AML-193 (cell line): ENCODE results near the gene PTPN22.

Experiments used
- DNase-seq, 2 experiments: peaks; one replicate each; lab custom pipeline; 2025; lab: John Stamatoyannopoulos, UW

Gene PTPN22

GRCh38 chr1:113871597-113872113 is at the start of gene PTPN22:
TSS of gene PTPN22 (minus strand) at chr1:113871712.
- peak; percentile 92 to 96 for DNase-seq

DNA sequence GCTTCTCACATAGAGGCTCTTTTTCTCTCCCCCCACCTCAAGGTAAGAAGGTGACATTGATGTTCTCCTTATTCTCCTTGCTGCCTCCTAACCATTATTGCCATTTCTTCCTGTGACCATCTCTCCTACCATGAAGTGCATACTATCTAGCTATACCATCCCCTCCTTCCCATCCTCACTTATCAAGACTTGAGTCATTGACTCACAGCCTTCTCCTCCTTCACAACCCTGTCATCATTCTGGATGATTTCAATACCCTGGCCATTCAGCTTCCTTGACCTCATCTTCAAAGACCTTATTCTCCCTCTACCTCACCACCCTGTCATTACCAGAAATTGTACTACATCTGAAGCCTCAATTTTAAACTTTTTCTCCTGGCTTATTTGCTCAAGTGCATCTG is 46.7 kb upstream of the PTPN22 start:
- no peak for DNase-seq

- DNase-seq: peak; percentile 21 to 22
These were observed 46.0 kb upstream of the PTPN22 start for GRCh38 chr1:113917400-113918082.

DNA sequence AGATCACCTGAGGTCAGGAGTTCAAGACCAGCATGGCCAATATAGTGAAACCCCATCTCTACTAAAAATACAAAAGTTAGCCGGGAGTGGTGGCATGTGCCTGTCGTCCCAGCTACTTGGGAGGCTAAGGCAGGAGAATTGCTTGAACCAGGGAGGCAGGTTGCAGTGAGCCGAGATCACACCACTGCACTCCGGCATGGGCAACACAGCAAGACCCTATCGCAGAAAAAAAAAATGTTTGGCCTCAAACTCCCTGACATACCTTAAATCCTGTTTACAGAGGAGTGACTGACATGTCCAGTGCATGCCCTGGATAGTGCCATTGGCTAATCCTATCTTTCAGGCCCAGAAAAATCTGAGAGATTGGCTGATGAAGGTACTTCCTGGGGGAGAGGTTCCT is 45.5 kb upstream of the PTPN22 start:
- no peak for DNase-seq

DNA sequence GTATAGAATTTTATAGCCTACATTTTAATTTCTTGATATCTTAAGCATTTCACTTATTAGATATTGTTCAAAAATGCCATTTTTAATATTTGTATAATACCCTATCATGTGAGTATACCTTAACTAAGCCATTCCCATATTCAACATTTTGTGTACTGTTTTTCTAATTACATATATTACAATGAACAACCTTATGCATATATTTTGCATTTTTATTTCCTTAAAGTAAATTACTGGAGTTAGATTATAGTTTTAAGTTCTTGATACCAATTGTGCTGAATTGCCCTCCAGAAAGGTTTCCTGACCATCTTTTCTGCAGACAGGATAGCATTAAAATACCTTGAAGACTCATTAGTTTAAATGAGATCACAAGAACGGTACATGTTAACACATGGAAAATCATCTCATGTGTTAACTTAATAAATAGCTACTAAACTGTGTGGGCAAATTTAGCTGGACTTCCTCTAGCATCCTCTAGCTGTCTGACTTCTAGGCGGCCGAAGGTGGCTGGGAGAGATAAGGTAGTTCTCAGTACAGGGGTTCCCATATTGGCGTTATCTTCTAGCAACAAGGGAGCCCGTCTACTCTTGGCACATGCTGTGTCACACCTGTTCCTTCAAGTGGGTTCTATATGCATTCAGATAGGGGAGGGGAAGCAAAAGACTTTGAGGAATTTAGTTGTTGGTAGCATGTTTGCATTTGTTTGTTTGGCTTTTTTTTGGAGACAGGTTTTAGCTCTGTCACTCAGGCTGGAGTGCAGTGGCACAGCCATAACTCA is 42.6 kb upstream of the PTPN22 start:
- DNase-seq: no peak

DNA sequence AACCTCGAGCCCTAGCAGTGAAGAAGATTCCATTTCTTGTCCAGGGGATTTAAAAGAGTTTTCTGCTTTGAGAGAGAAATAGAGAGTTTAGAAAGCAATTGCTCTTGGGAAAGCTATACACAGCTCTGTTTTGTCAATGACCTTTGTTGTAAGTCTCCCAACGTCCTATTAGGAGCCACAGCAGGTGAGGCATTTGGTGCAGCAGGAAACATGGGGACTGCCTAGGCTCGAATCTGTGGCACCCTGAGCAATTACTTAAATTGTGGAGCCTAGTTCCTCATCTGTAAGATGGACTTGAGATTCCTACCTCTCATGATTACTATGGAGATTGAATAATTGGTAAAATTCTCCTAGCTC is 41.8 kb upstream of the PTPN22 start:
- DNase-seq: no peak

GRCh38 chr1:113912594-113913311 is 41.2 kb upstream of the PTPN22 start:
- DNase-seq: no peak

DNA sequence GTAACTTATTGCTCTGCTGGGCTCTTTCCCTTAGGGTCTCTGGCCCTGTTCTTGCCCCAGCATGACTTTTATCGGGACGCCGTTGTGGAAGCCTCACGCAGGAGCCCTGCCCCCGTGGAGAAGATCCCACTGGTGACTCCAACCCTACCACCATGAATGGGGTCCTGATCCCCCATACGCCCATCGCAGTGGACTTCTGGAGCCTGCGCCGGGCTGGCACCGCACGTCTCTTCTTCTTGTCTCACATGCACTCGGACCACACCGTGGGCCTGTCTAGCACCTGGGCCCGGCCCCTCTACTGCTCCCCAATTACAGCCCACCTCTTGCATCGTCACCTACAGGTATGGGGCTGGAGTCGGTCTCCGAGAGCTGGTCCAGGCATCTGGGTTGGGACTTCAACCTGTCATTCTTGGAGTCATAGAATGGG is 33.9 kb upstream of the PTPN22 start:
- DNase-seq: peak in 1 of 2 experiments; percentile 41

DNA sequence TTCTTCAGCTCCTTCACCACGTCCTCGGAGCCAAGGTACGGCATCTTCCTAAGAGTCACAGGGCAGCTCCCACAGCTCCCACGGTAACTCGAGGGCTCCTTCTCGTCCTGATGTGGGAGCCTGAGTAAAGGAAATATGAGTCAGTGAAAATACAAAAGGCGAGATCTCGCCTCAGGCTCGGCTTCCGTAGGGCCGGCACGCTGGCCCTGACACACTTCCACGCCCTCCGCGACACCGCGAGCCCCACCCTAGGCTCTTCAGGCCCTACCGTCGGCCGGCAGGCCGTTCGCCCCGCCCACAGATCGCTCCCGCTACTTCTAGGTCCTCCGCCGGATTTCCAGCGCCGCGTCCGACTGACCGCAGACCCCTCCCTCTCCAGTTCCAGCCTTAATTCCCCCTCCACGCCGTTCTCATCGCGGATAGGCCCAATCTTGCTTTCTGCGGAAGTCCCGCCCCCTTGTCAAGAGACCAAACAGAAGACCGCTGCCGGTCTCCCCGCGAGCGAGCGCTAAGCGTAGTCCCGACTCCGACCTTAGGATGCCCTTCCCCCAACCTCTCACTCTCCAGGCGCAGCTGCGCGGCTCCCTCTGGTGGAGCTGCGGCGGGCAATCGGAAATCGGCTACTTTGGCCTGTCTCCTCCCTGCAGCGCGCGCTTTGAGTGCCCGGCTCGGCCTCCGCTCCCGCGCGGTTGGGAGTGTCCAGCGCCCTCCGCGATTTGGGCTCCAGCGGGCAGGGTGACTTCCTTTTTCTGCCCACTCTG is 33.3 kb upstream of the PTPN22 start, which contains the start of the genes AP4B1 and DCLRE1B:
Gene AP4B1 (minus strand): TSS at position 126 of the 761 bp plus-strand sequence. CDS start 82 bp downstream, at position 44.
Gene DCLRE1B (plus strand): TSS at position 653 of the 761 bp plus-strand sequence. CDS start 261 bp downstream, outside the sequence.
- peak; percentile 99 to 100 for DNase-seq

GRCh38 chr1:113904293-113904673 is 32.8 kb upstream of the PTPN22 start:
- DNase-seq: peak; percentile 45 to 47

DNA sequence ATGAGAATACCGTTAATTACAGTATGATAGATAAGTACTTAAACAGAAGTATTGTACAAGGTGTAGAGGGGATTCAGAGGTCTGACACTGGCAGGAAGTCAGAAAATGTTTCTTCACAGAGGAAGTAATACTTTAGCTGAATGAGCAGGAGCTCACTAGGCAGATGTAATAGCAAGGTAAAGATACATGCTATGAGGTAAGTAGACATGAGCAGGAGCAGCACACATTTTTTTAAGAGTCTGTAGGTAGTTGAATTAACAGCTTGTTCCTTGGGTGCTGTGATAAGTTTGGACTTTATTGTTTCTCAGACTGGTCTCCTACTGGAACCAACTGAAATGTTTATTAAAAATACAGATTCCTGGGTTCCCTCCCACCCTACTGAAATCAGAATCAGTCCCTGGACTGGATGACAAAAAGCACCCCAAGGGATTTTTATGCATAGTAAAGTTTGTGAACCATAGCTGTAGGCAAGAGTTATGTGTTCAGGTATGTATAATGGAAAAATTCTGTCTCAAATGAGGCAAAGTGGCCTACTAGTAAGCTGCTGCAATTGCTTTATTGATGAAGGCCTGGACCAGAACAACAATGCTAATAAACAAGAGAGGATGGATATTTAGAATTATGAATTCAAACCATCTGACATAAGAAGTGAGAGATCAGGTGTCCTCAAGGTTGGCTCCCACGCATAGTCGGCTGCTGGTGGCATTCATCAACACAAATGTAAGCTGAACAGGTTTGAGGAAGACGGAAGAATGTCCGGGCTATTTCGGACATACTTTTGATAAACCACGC is 32.2 kb upstream of the PTPN22 start:
- peak; percentile 34 to 48 for DNase-seq

DNA sequence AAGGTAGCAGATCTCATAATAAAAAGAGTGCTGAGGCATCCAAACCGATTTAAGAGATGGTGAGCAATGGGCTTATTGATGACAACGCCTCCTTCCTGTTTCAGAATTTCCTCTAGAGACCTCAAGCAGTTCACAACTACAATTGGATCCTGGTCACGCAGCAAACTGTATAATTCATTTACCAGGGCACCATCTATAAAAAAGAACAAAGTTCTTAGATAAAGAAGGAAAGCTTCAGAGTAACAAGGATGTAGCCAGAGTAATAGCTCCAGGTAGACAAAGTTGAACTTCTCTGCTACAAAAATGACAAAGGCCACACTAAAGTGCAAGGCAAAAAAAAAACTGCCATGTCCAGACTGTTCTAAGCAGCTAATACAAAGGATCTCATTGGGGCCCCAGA is 29.7 kb upstream of the PTPN22 start:
- DNase-seq: no peak

- no peak for DNase-seq
These were observed 27.6 kb upstream of the PTPN22 start for GRCh38 chr1:113899111-113899510.

DNA sequence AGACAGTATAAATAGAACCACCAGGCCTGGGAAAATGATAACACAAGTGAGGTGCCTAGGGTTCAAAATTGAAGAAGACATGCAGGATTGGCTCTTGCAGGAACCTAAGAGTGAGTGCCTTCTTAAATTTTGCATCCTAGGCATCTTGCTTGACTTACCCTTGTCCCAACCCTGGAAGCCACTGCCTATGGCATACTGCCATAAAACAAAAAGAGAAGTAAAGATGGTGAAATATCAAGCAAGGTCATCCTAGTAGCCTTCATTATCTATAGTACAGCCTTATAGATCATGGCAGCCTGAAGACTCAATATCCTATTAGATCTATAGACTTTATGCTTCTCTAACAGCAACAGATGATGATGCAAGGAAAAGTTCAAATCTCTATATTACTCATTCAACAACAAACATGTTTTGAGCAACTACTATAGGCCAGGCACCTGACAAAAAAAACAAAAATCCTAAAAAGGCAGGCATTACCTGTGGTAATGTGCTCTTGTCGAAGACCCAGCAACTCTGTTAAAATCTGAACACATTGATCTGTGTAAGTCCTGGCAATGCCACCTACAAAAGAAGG is 26.8 kb upstream of the PTPN22 start:
- peak; percentile 66 to 80 for DNase-seq

- DNase-seq: no peak
These were observed 24.4 kb upstream of the PTPN22 start for GRCh38 chr1:113895961-113896360.

DNA sequence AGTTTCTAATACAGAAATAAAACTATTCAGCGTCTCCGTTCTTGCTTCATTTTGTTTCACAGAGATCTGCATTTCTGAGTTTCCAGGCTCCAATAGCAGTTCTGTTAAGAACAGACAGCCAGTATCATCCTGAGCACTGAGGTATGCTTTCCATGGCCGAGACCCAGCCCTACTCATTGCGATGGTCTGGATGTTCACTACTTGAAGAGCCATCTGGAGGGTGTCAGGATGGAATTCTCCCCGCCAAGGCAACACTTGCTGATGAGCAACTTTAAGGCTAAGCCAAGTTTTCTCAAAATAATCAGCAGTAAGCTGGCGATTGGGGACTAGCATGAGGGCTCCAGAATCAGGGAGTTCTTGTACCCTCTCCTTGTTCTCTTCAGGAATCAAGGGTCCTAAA is 23.6 kb upstream of the PTPN22 start:
- no peak for DNase-seq

- DNase-seq: no peak
These were observed 21.8 kb upstream of the PTPN22 start for GRCh38 chr1:113893267-113893666.

DNA sequence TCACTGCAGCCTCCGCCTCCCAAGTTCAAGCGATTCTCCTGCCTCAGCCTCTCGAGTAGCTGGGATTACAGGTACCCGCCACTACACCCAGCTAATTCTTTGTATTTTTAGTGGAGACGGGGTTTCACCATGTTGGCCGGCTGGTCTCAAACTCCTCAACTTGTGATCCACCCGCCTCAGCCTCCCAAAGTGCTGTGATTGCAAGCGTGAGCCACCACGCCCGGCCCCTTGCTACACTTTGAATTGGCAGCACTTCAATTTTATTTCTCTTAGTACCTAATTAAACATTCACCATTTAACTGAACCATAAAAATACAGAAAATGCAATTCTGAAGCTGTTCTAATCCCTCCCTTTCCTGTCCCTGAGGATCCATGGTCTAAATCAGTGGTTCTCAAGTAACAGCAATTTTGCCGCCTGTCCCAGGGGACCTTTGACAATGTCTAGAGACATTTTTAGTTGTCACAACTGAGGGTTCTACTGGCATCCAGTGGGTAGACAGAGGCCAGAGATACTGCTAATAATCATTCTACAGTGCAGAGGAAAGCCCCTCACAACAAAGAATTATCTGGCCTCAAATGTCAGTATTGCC is 20.2 kb upstream of the PTPN22 start:
- DNase-seq: no peak

DNA sequence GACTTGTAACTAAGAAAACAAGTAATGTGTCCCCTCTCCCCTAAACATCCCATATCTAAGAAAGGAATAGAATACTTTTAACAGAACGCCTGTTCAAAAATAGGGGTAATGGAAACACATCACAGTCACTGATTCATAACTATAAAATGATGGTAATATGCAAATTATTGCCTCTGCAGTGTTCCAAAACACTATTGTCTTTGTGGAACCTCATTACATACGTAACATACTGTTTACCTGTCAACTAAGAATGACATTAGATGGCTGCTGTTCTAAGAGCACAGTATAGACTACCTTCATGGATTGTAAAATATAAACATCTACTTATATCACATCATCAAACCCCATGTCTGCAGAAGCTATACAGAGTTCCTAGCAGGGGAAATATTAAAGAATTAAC is 19.3 kb upstream of the PTPN22 start:
- no peak for DNase-seq
